Measurements from ENCODE around the gene MYADM.

The MYADM gene

DNA sequence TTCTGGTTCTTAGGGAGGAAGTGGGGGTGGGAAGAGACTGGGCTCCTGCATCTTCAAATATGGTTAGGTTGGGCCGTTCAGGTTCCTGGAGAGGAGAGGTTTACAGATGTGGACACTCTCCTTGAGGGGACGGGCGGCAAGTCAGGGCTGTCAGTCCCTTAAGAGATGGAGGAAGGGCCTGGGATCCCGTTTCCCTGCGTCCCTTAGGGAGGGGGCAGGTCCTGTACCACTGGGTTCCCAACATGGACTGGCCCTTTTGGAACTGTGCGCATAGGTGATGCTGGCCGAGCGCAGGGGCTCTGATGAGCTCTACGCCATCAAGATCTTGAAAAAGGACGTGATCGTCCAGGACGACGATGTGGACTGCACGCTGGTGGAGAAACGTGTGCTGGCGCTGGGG, 30.5 kb downstream of the MYADM start:
- TF ChIP-seq TAF1 (IDR thresholded peaks at IDR 0.05; ENCODE audit: borderline replicate concordance, insufficient read depth, low read length) (no peak), SIN3A (IDR thresholded peaks at IDR 0.05; ENCODE audit: borderline replicate concordance, insufficient read depth, low read length) (no peak), POLR2AphosphoS5 (IDR thresholded peaks at IDR 0.05; ENCODE audit: low read depth, low read length) (no peak), REST (IDR thresholded peaks at IDR 0.05; ENCODE audit: insufficient read depth in 1 of 2, low read depth in 2 of 2, low read length in 2 of 2) (no peak), FOXP2 (optimal IDR thresholded peaks at IDR 0.05; ENCODE audit: borderline replicate concordance, extremely low read depth, extremely low read length, insufficient read depth) (no peak)

DNA sequence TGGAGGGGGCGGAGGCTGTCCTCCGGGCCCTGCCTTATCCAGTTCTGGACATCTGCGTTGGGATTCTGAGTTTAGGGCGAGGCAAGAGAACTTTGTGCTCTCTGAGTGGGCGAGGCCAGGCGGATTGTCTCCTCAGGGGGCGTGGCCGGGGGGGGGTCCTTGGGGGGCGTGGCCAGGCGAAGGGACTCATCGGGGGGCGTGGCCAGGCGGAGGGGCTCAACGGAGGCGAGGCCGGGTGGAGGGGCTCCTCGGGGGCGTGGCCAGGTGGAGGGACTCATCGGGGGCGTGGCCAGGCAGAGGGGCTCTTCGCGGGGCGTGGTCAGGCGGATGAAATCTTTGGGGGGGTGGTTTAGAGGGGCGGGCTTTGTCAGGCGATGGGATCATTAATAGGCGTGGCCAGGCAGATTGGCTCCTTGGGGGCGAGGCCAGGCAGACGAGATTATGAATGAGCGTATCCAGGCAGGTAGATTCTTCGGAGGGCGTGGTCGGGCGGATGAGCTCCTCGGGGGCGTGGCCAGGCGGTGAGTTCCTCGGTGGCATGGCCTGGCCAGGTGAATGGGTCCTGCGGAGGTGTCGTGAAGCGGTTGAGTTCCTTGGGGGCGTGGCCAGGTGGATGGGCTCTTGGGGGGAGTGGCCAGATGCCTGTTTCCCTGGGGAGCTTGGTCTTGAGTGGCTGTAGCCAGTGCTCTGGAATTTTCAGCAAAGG, 31.1 kb downstream of the MYADM start:
- no peak for TF ChIP-seq POLR2AphosphoS5 (IDR thresholded peaks at IDR 0.05; ENCODE audit: low read depth, low read length)
- no peak for TF ChIP-seq FOXP2 (optimal IDR thresholded peaks at IDR 0.05; ENCODE audit: borderline replicate concordance, extremely low read depth, extremely low read length, insufficient read depth)
- TF ChIP-seq REST (IDR thresholded peaks at IDR 0.05; ENCODE audit: insufficient read depth in 1 of 2, low read depth in 2 of 2, low read length in 2 of 2): no peak
- no peak for TF ChIP-seq TAF1 (IDR thresholded peaks at IDR 0.05; ENCODE audit: borderline replicate concordance, insufficient read depth, low read length)
- no peak for TF ChIP-seq SIN3A (IDR thresholded peaks at IDR 0.05; ENCODE audit: borderline replicate concordance, insufficient read depth, low read length)

DNA sequence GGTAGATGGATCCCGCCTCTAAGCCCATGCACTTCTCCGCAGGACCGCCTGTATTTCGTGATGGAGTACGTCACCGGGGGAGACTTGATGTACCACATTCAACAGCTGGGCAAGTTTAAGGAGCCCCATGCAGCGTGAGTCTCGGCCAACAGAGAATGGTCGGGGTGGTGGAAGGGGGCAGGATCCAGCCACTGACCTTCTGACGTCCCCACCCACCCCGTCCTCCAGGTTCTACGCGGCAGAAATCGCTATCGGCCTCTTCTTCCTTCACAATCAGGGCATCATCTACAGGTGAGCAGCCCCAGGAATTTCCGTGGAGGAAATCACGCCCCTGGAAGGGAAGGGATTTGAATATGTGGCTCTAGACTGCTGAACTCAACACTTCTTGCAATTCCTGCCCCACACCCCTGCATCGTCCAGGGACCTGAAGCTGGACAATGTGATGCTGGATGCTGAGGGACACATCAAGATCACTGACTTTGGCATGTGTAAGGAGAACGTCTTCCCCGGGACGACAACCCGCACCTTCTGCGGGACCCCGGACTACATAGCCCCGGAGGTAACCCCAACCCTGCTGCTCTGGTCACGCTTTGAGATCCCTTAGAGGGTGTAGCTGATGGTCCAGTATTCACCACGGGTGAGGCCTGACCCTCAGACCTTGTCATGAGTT, 32.6 kb downstream of the MYADM start:
- TF ChIP-seq SIN3A (IDR thresholded peaks at IDR 0.05; ENCODE audit: borderline replicate concordance, insufficient read depth, low read length): no peak
- TF ChIP-seq TAF1 (IDR thresholded peaks at IDR 0.05; ENCODE audit: borderline replicate concordance, insufficient read depth, low read length): no peak
- TF ChIP-seq REST (IDR thresholded peaks at IDR 0.05; ENCODE audit: insufficient read depth in 1 of 2, low read depth in 2 of 2, low read length in 2 of 2): no peak
- TF ChIP-seq FOXP2 (optimal IDR thresholded peaks at IDR 0.05; ENCODE audit: borderline replicate concordance, extremely low read depth, extremely low read length, insufficient read depth): no peak
- no peak for TF ChIP-seq POLR2AphosphoS5 (IDR thresholded peaks at IDR 0.05; ENCODE audit: low read depth, low read length)

DNA sequence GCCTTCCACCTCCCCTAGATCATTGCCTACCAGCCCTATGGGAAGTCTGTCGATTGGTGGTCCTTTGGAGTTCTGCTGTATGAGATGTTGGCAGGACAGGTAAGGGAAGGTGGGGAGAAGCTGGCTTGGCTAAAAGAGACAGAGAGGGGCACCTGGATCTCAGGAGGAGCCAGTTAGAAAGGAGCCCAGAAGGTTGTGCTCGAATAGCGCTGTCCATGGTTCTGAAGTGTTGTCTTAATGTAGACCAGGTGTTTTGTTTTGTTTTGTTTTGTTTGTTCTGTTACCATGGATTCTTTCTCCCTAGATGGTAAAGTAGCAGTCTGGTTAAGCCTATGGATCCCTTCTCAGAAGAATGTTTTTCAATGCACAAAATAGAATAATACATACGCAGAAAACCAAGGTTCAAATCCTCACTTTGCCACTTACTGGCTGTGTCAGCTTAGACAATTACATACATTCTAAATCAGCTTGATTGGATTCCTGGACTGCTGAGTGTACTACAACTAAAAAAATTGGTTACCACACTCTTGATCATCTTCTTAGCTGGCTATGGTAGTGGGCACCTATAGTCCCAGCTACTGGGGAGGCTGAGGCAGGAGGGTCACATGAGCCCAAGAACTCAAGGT, 35.5 kb downstream of the MYADM start:
- TF ChIP-seq POLR2AphosphoS5 (IDR thresholded peaks at IDR 0.05; ENCODE audit: low read depth, low read length): no peak
- peak; percentile 85 to 97 for TF ChIP-seq REST (IDR thresholded peaks at IDR 0.05; ENCODE audit: insufficient read depth in 1 of 2, low read depth in 2 of 2, low read length in 2 of 2)
